Measurements from ENCODE around the gene OLA1. TPM values are rescaled to one million over a fixed set of nuclear protein-coding genes. Genes with fewer than 3 reads are reported as not detected.

The OLA1 gene
- total and polyA plus RNA-seq, 9 of the 15 experiments (the other 6 are each of a cell fraction or from before 2014, with no cell fraction given) = 208 to 353 (median 225) TPM

DNA sequence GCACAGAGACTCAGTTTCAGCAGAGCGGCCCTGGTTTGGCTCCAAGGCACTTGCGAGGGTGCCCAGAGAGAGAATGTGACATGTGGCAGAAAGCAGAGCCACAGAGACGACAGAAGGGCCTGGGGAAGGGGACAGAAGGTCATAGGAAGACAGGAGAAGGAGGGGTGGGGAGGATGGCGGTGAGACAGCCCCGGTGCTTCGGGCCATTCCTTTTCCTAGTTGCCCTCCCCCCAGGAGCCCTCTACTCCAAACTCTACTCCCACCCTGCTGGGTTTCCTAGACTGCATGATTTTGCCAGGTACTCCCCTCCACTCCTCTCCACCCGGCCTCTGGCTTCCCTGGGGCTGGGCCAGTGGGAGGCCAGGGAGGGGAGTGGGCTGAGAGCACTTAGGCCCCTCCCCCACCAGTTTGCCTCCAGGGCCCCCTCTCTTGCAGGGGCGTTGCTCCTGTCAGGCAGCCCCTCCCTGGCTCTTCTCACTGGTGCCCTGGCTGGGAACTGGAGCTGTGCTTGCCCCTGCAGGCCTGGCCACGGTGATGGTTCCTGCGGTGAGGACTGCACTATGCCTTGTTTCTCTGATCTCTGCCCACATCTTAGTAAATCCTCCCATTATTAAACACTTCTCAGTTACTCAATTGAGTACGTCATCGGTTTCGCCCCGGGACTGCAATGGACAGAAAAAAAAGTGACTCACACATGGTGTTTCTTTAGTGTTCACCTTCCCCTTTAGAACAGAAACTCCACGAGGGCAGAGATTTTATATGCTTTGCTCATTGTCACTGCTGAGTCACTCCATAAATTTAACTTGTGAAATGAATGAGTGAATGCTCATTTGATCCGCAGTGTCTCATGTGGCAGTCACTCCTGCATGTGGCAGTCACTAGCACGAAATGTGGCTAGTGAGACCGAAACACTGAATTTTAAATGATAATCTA is 224.5 kb downstream of the OLA1 start:
- Histone ChIP-seq H3K27me3 (ENCODE audit: control insufficient read depth in 2 of 2, insufficient read depth in 2 of 2, low read length in 2 of 2) (peaks cover 2 to 8% of the 10 kb centered on the region in 2 experiments; a peak in 3 of 5 replicates), H3K9me1 (ENCODE audit: control insufficient read depth, insufficient read depth, low read length) (no peaks in the 10 kb centered on the region), H3K4me2 (ENCODE audit: insufficient read depth, low read length) (no peak overlapping the region), H3K79me2 (ENCODE audit: control insufficient read depth, insufficient read depth, low read length) (no peaks in the 10 kb centered on the region), H3K27ac (ENCODE audit: extremely low read depth, low read depth, low read length) (no peak overlapping the region), H3K4me1 (replicated peaks in 1 of 2; ENCODE audit: control insufficient read depth in 2 of 2, insufficient read depth in 2 of 2, low read length in 2 of 2) (peaks cover 0 to 16% of the 10 kb centered on the region in 2 experiments; a peak in 1 of 5 replicates), H3K4me3 (no peak overlapping the region), H4K20me1 (replicated peaks; ENCODE audit: control insufficient read depth, insufficient read depth, low read length) (no peaks in the 10 kb centered on the region), H3K9me3 (replicated peaks; ENCODE audit: control insufficient read depth, insufficient read depth, low read depth, low read length) (no peaks in the 10 kb centered on the region), H2AFZ (ENCODE audit: low read depth, low read length) (no peak overlapping the region; the same call in 1 of the 2 replicates), H3K9ac (ENCODE audit: insufficient read depth in 1 of 2, low read depth in 2 of 2, low read length in 2 of 2) (no peak overlapping the region), H3K36me3 (ENCODE audit: control insufficient read depth, insufficient read depth, low read length) (no peaks in the 10 kb centered on the region)
- ChIA-PET POLR2A (interaction anchor here (0.6 to 2.4 kb wide), 3 partner anchors 13 to 314 kb away, joined by 3 to 11 read pairs (median 3); no protein-coding TSS in a partner anchor), CTCF (ENCODE audit: low intra/inter-chr PET ratio) (no interaction called here)
- ATAC-seq (no peak), DNase-seq (ENCODE audit: extremely low read depth in 1 of 4, low spot score in 3 of 4) (peak in 1 of 4 experiments; percentile 11), FAIRE-seq (no peak)
- no TSS peak for BruUV-seq (replicated peaks)
- intact Hi-C loops (cut with micrococcal nuclease) (no loop called here), in situ Hi-C loops (cut with MboI) (no loop called here)
- WGBS (ENCODE audit: insufficient coverage, low coverage, missing lambda C conversion rate) = 39% methylated on average over 18 of the region's 18 CpGs
- no peak for TF ChIP-seq MIER1 (IDR thresholded peaks at IDR 0.05; ENCODE audit: low read depth)
- no peak for TF ChIP-seq KLF1 (tag; IDR thresholded peaks at IDR 0.05)
- no peak for TF ChIP-seq DPF2 (IDR thresholded peaks at IDR 0.05)
- no peak for TF ChIP-seq E2F3 (CRISPR knock-in tag; IDR thresholded peaks at IDR 0.05)
- TF ChIP-seq SAP30 (IDR thresholded peaks at IDR 0.05; ENCODE audit: borderline replicate concordance, insufficient read depth, low read depth, low read length, poor library complexity, severe bottlenecking) = no peak
- TF ChIP-seq EP400 (IDR thresholded peaks at IDR 0.05) = no peak
- TF ChIP-seq TFAM (CRISPR knock-in tag; conservative IDR thresholded peaks at IDR 0.05) = no peak
- TF ChIP-seq TRIM28 (IDR thresholded peaks at IDR 0.05) = peak; percentile 50; the same call in 1 of the 2 replicates
- no peak for TF ChIP-seq RBM17 (IDR thresholded peaks at IDR 0.05; ENCODE audit: borderline replicate concordance, low read depth, low read length)
- TF ChIP-seq CEBPB (tag; IDR thresholded peaks at IDR 0.05) = no peak
- TF ChIP-seq L3MBTL2 (IDR thresholded peaks at IDR 0.05) = no peak
- TF ChIP-seq, protein P1, sequence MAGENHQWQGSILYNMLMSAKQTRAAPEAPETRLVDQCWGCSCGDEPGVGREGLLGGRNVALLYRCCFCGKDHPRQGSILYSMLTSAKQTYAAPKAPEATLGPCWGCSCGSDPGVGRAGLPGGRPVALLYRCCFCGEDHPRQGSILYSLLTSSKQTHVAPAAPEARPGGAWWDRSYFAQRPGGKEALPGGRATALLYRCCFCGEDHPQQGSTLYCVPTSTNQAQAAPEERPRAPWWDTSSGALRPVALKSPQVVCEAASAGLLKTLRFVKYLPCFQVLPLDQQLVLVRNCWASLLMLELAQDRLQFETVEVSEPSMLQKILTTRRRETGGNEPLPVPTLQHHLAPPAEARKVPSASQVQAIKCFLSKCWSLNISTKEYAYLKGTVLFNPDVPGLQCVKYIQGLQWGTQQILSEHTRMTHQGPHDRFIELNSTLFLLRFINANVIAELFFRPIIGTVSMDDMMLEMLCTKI (IDR thresholded peaks at IDR 0.05; ENCODE audit: partially characterized antibody) = no peak
- TF ChIP-seq, protein P2, sequence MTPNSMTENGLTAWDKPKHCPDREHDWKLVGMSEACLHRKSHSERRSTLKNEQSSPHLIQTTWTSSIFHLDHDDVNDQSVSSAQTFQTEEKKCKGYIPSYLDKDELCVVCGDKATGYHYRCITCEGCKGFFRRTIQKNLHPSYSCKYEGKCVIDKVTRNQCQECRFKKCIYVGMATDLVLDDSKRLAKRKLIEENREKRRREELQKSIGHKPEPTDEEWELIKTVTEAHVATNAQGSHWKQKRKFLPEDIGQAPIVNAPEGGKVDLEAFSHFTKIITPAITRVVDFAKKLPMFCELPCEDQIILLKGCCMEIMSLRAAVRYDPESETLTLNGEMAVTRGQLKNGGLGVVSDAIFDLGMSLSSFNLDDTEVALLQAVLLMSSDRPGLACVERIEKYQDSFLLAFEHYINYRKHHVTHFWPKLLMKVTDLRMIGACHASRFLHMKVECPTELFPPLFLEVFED (CRISPR knock-in tag; conservative IDR thresholded peaks at IDR 0.05) = no peak
- no peak for TF ChIP-seq ZNF707 (CRISPR knock-in tag; conservative IDR thresholded peaks at IDR 0.05)
- TF ChIP-seq NFE2 (IDR thresholded peaks at IDR 0.05; ENCODE audit: low read depth) = peak; percentile 49; the same call in 1 of the 2 replicates
- no peak for TF ChIP-seq PPARD (CRISPR knock-in tag; IDR thresholded peaks at IDR 0.05)
- TF ChIP-seq, protein P3, sequence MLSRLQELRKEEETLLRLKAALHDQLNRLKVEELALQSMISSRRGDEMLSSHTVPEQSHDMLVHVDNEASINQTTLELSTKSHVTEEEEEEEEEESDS (CRISPR knock-in tag; IDR thresholded peaks at IDR 0.05) = no peak
- TF ChIP-seq YY1 (IDR thresholded peaks at IDR 0.05; ENCODE audit: borderline replicate concordance in 1 of 3, control insufficient read depth in 1 of 3, extremely low read depth in 1 of 3, insufficient read depth in 3 of 3, insufficient read length in 1 of 3, insufficient replicate concordance in 2 of 3, low read depth in 1 of 3, low read length in 2 of 3) = no peak
- TF ChIP-seq, protein P4, sequence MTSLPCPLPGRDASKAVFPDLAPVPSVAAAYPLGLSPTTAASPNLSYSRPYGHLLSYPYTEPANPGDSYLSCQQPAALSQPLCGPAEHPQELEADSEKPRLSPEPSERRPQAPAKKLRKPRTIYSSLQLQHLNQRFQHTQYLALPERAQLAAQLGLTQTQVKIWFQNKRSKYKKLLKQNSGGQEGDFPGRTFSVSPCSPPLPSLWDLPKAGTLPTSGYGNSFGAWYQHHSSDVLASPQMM (CRISPR knock-in tag; IDR thresholded peaks at IDR 0.05) = no peak

All from K562 (cell line).